GM12891 (cell line): Measurements from ENCODE around the gene SIRT3.

ENCODE experiments used
- POLR2A ChIP-seq: IDR thresholded peaks from 2 replicates; pipeline ENCODE4 v1.6.1; 2011; ENCODE audit warnings: low read depth, low read length, control low read depth
- POLR2AphosphoS5 ChIP-seq: IDR thresholded peaks from 2 replicates; pipeline ENCODE4 v1.6.1; 2011; ENCODE audit warnings: low read depth, low read length, control low read depth
- SPI1 ChIP-seq: IDR thresholded peaks from 2 replicates; pipeline ENCODE4 v1.6.1; 2011; ENCODE audit warnings: low read depth, low read length, control low read depth
- TAF1 ChIP-seq: IDR thresholded peaks from 2 replicates; pipeline ENCODE4 v1.6.1; 2011; ENCODE audit warnings: low read depth, low read length, control low read depth

DNA sequence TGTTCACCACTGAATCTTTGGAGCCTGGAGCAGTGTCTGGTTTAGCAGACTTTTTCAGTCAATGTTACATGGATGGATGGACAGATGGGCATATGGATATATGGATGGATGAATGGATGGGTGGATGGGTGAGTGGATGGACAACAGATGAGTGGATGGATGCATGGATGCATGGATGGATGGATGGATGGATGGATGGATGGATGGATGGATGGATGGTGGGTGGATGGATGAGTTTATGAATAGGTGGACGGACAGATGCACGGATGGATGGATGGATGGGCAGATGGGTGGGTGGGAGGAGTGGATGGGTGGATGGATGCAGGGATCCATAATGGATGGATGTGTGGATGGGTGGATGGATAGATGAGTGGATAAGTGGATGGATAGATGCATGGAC, 19.7 kb upstream of the SIRT3 start:
- TF ChIP-seq POLR2AphosphoS5 (no peak), POLR2A (no peak), TAF1 (no peak), SPI1 (no peak)
